Endothelial cell (in vitro differentiated cells): ENCODE data around the gene ADAM22. TPM values are rescaled to one million over a fixed set of nuclear protein-coding genes. Genes with fewer than 3 reads are reported as not detected.
A peak's percentile ranks its signal among the peaks of the same experiment; 100 is the strongest.

ENCODE experiments used
- DNase-seq: peaks from one replicate; pipeline ENCODE4 v3.0.0; 2021; ENCODE audit warnings: low spot score
- H3K27ac Mint-ChIP-seq: one replicate; pipeline ENCODE4 v1.8.0; 2021; ENCODE audit warnings: mixed read lengths, inconsistent platforms; ENCODE audit not compliant: unreplicated experiment
- H3K27me3 Mint-ChIP-seq: one replicate; pipeline ENCODE4 v1.8.0; 2021; ENCODE audit warnings: mild to moderate bottlenecking, moderate library complexity, mixed read lengths, inconsistent platforms; ENCODE audit not compliant: unreplicated experiment
- H3K36me3 Mint-ChIP-seq: one replicate; pipeline ENCODE4 v1.8.0; 2021; ENCODE audit warnings: mild to moderate bottlenecking, low read depth, mixed read lengths, inconsistent platforms; ENCODE audit not compliant: unreplicated experiment
- H3K4me1 Mint-ChIP-seq: one replicate; pipeline ENCODE4 v1.8.0; 2021; ENCODE audit warnings: mild to moderate bottlenecking, mixed read lengths, inconsistent platforms; ENCODE audit not compliant: unreplicated experiment
- H3K4me3 Mint-ChIP-seq: one replicate; pipeline ENCODE4 v1.8.0; 2021; ENCODE audit warnings: mild to moderate bottlenecking, mixed read lengths, inconsistent platforms; ENCODE audit not compliant: unreplicated experiment
- H3K9me3 Mint-ChIP-seq: one replicate; pipeline ENCODE4 v1.8.0; 2021; ENCODE audit warnings: mixed read lengths, inconsistent platforms; ENCODE audit not compliant: unreplicated experiment
- total RNA-seq: library from RNA; stranded (reverse); fragmentation: NEBNext Ultra II Directional; extraction: Animal tissue kit (Norgen Biotek cat#: 25700); gene quantifications from one replicate; pipeline ENCODE4 v1.2.1, GENCODE V29; 2021; ENCODE audit not compliant: unreplicated experiment
- TF ChIP-seq, protein P1 (sequence below): fragments of 200-600 bp; sonication (generic); IDR thresholded peaks from one replicate; pipeline ENCODE4 v1.5.0; 2021; ENCODE audit warnings: antibody characterized with exemption; ENCODE audit not compliant: unreplicated experiment

ADAM22 gene
- total RNA-seq, 1 donor from 2014 or later = 14.6 TPM

GRCh38 chr7:88132725-88133124, 198.7 kb downstream of the ADAM22 start:
- H3K27ac Mint-ChIP-seq = no peak overlapping the region
- no peaks in the 10 kb centered on the region for H3K4me1 Mint-ChIP-seq
- H3K36me3 Mint-ChIP-seq = no peaks in the 10 kb centered on the region
- TF ChIP-seq, protein P1, sequence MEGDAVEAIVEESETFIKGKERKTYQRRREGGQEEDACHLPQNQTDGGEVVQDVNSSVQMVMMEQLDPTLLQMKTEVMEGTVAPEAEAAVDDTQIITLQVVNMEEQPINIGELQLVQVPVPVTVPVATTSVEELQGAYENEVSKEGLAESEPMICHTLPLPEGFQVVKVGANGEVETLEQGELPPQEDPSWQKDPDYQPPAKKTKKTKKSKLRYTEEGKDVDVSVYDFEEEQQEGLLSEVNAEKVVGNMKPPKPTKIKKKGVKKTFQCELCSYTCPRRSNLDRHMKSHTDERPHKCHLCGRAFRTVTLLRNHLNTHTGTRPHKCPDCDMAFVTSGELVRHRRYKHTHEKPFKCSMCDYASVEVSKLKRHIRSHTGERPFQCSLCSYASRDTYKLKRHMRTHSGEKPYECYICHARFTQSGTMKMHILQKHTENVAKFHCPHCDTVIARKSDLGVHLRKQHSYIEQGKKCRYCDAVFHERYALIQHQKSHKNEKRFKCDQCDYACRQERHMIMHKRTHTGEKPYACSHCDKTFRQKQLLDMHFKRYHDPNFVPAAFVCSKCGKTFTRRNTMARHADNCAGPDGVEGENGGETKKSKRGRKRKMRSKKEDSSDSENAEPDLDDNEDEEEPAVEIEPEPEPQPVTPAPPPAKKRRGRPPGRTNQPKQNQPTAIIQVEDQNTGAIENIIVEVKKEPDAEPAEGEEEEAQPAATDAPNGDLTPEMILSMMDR = no peak
- H3K4me3 Mint-ChIP-seq = no peak overlapping the region
- H3K27me3 Mint-ChIP-seq = no peaks in the 10 kb centered on the region
- DNase-seq = no peak
- H3K9me3 Mint-ChIP-seq = no peaks in the 10 kb centered on the region

DNA sequence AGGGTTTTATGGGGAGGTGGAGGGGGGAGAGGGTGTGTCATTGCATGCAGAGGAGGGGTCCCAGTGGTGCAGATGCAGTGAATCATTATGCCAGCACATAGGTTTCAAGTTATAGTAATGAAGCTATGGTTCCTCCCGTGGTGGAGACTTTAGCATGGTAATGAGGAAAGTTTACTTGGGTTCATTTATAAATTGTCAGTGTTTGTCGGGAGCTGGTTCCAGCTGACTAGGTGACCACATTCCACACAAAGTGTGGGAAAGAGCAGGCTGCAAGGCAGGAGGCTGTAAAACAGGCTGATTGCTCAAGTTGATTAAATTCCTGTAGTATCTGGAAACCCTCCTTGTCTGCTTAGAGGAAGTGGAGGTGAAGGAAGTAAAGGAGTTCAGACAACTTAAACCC, 206.9 kb downstream of the ADAM22 start:
- no peak overlapping the region for H3K4me3 Mint-ChIP-seq
- H3K27ac Mint-ChIP-seq = peak overlapping the region; percentile 84
- peaks cover 8% of the 10 kb centered on the region for H3K4me1 Mint-ChIP-seq
- no peaks in the 10 kb centered on the region for H3K36me3 Mint-ChIP-seq
- H3K9me3 Mint-ChIP-seq = no peaks in the 10 kb centered on the region
- peaks cover 3% of the 10 kb centered on the region for H3K27me3 Mint-ChIP-seq
- peak; percentile 4 for DNase-seq
- TF ChIP-seq, protein P1 = no peak

- Mint-ChIP-seq H3K4me3 (no peak overlapping the region), H3K9me3 (no peaks in the 10 kb centered on the region), H3K36me3 (no peaks in the 10 kb centered on the region), H3K4me1 (peaks cover 8% of the 10 kb centered on the region), H3K27ac (no peak overlapping the region), H3K27me3 (peaks cover 3% of the 10 kb centered on the region)
- no peak for DNase-seq
- TF ChIP-seq, protein P1 = no peak
Observed at GRCh38 chr7:88141479-88141878, 207.4 kb downstream of the ADAM22 start.

DNA sequence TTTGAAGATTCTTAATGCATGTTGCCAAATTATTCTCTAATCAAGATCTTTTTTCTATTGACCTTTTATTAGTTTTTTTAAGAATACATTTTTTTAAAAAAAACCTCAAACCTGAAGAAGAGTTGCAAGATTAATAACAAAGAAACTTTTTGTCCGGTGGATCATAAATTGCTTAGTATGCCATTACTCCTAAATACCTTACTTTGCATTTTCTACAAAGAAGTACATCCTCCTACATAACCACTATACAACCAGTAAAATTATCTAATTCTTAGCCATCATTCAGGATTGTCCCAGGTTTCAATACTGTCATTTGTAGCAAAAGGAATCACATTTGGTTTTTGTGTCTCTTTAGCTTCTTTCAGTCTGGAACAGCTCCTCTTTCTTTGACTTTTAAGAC, 207.9 kb downstream of the ADAM22 start:
- Mint-ChIP-seq H3K4me3 (no peak overlapping the region), H3K27me3 (peaks cover 3% of the 10 kb centered on the region), H3K36me3 (no peaks in the 10 kb centered on the region), H3K9me3 (no peaks in the 10 kb centered on the region), H3K4me1 (peaks cover 8% of the 10 kb centered on the region), H3K27ac (no peak overlapping the region)
- TF ChIP-seq, protein P1 = no peak
- no peak for DNase-seq

GRCh38 chr7:88146616-88147015, 212.6 kb downstream of the ADAM22 start:
- TF ChIP-seq, protein P1 = no peak
- Mint-ChIP-seq H3K27me3 (no peaks in the 10 kb centered on the region), H3K4me3 (no peak overlapping the region), H3K36me3 (no peaks in the 10 kb centered on the region), H3K9me3 (no peaks in the 10 kb centered on the region), H3K4me1 (no peaks in the 10 kb centered on the region), H3K27ac (no peak overlapping the region)
- no peak for DNase-seq
